ENCODE results near the gene DIS3L2. TPM values are rescaled to one million over a fixed set of nuclear protein-coding genes. Genes with fewer than 3 reads are reported as not detected.
A peak's percentile ranks its signal among the peaks of the same experiment; 100 is the strongest.

DIS3L2 gene
- total RNA-seq, 1 experiment from 2014 or later = 32.6 TPM

DNA sequence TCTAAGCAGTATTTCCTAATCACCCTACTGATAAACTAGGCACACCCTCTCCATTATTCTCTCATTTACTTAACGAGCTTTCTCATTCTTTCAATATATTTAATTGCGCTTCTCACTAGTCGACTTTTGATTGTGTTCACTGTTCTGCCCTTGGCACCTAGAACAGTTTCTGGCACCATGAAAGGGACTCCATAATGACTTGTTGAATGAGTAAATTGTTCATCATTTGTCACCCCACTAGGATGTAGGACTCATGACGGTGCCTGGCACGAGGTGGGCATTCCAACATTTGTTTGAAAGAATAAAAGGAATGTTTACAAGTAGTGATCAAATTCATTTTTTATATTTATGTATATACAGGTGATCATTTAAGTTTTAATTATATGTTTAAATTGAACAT lies 123.7 kb downstream of the DIS3L2 start:
- Mint-ChIP-seq H3K27me3 (ENCODE audit: insufficient read depth, unreplicated experiment) (no peaks in the 10 kb centered on the region), H3K27ac (ENCODE audit: low read depth, unreplicated experiment) (no peak overlapping the region), H3K9me3 (ENCODE audit: unreplicated experiment) (no peaks in the 10 kb centered on the region), H3K4me3 (ENCODE audit: unreplicated experiment) (no peak overlapping the region), H3K36me3 (ENCODE audit: insufficient read depth, unreplicated experiment) (peaks cover 7% of the 10 kb centered on the region), H3K4me1 (ENCODE audit: insufficient read depth, unreplicated experiment) (peaks cover 6% of the 10 kb centered on the region)
- ChIA-PET CTCF (interaction anchor here (0.6 kb wide), 3 partner anchors 41 to 188 kb away, joined by 3 read pairs; no protein-coding TSS in a partner anchor), POLR2A (interaction anchor here (0.8 to 1.2 kb wide), 2 partner anchors 9 to 16 kb away, joined by 3 read pairs; no protein-coding TSS in a partner anchor)
- intact Hi-C loops (cut with micrococcal nuclease) = no loop called here
- no peak for DNase-seq (ENCODE audit: unreplicated experiment)
- no TSS peak for BruUV-seq (replicated peaks)
- TF ChIP-seq, protein P1, sequence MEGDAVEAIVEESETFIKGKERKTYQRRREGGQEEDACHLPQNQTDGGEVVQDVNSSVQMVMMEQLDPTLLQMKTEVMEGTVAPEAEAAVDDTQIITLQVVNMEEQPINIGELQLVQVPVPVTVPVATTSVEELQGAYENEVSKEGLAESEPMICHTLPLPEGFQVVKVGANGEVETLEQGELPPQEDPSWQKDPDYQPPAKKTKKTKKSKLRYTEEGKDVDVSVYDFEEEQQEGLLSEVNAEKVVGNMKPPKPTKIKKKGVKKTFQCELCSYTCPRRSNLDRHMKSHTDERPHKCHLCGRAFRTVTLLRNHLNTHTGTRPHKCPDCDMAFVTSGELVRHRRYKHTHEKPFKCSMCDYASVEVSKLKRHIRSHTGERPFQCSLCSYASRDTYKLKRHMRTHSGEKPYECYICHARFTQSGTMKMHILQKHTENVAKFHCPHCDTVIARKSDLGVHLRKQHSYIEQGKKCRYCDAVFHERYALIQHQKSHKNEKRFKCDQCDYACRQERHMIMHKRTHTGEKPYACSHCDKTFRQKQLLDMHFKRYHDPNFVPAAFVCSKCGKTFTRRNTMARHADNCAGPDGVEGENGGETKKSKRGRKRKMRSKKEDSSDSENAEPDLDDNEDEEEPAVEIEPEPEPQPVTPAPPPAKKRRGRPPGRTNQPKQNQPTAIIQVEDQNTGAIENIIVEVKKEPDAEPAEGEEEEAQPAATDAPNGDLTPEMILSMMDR (IDR thresholded peaks at IDR 0.05; ENCODE audit: unreplicated experiment) = no peak

DNA sequence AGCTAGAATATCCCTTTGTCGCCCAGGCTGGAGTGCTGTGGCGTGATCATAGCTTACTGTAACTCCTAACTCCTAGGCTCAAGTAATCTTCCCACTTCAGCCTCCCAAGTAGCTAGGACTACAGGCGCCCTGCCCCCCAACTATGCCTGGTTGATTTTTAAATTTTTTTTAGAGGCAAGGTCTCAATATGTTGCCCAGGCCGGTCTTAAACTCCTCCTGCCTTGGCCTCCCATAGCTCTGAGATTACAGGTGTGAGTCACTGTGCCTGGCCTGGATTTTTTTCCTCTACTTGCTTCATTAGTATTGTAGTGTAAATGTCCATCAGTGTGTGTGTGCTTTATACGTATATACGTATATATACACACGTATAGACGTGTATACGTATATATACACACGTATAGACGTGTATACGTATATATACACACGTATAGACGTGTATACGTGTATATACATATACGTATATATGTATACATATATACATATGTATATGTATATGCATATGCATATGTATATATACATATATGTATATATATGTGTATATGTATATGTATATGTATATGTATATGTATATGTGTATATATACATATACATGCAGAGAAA lies 124.4 kb downstream of the DIS3L2 start:
- Mint-ChIP-seq H3K4me3 (ENCODE audit: unreplicated experiment) (no peak overlapping the region), H3K36me3 (ENCODE audit: insufficient read depth, unreplicated experiment) (peaks cover 7% of the 10 kb centered on the region), H3K27ac (ENCODE audit: low read depth, unreplicated experiment) (no peak overlapping the region), H3K27me3 (ENCODE audit: insufficient read depth, unreplicated experiment) (no peaks in the 10 kb centered on the region), H3K9me3 (ENCODE audit: unreplicated experiment) (no peaks in the 10 kb centered on the region), H3K4me1 (ENCODE audit: insufficient read depth, unreplicated experiment) (peaks cover 6% of the 10 kb centered on the region)
- ChIA-PET CTCF (interaction anchor here (0.6 kb wide), 1 partner anchor 189 kb away, joined by 3 read pairs; no protein-coding TSS in a partner anchor), POLR2A (interaction anchor here (0.8 to 1.2 kb wide), 2 partner anchors 8 to 17 kb away, joined by 3 read pairs; no protein-coding TSS in a partner anchor)
- DNase-seq (ENCODE audit: unreplicated experiment) = peak; percentile 10
- TF ChIP-seq, protein P1 (IDR thresholded peaks at IDR 0.05; ENCODE audit: unreplicated experiment) = no peak
- intact Hi-C loops (cut with micrococcal nuclease) = no loop called here
- no TSS peak for BruUV-seq (replicated peaks)

DNA sequence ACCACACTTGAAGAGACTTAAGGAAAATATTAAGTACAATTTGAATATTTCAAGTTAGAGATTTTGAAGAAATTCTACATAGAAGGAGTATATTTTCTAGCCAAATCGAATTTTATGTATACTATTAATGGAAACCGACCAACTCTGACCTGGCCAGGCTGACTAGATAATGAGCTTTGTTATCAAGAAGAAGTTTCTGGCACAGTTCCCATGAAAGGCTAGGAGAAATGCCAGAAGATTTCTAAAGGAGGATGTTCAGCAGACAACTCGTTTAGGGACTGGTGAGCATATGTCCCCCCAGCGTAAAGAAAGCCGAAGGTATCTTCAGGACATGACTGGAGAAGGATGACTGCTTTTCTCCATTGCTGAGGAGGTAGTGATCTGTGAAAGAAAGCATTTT lies 127.3 kb downstream of the DIS3L2 start:
- no peak for DNase-seq (ENCODE audit: unreplicated experiment)

DNA sequence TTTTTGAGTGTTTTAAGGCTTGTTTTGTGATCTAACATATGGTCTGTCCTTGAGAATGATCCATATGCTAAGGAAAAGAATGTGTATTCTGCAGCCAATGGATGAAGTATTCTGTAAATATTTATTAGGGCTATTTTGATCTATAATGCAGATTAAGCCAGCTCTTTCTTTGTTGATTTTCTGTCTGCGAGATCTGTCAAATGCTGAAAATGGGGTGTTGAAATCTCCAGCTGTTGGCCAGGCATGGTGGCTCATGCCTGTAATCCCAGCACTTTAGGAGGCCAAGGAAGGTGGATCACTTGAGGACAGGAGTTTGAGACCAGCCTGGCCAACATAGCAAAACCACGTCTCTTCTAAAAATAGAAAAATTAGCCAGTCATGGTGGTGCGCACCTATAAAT lies 132.7 kb downstream of the DIS3L2 start:
- Mint-ChIP-seq H3K27ac (ENCODE audit: low read depth, unreplicated experiment) (no peak overlapping the region), H3K4me1 (ENCODE audit: insufficient read depth, unreplicated experiment) (no peaks in the 10 kb centered on the region), H3K9me3 (ENCODE audit: unreplicated experiment) (peaks cover 8% of the 10 kb centered on the region), H3K27me3 (ENCODE audit: insufficient read depth, unreplicated experiment) (no peaks in the 10 kb centered on the region), H3K4me3 (ENCODE audit: unreplicated experiment) (no peak overlapping the region), H3K36me3 (ENCODE audit: insufficient read depth, unreplicated experiment) (peaks cover 6% of the 10 kb centered on the region)
- POLR2A ChIA-PET = interaction anchor here (0.9 kb wide), 1 partner anchor 9 kb away, joined by 3 read pairs; no protein-coding TSS in a partner anchor
- no TSS peak for BruUV-seq (replicated peaks)
- intact Hi-C loops (cut with micrococcal nuclease) = no loop called here
- no peak for DNase-seq (ENCODE audit: unreplicated experiment)
- CTCF ChIA-PET = no interaction called here
- TF ChIP-seq, protein P1 (IDR thresholded peaks at IDR 0.05; ENCODE audit: unreplicated experiment) = no peak

More for the DNA sequence above, 127.3 kb downstream of the DIS3L2 start:
- peaks cover 6% of the 10 kb centered on the region for H3K4me1 Mint-ChIP-seq (ENCODE audit: insufficient read depth, unreplicated experiment)
- peaks cover 13% of the 10 kb centered on the region for H3K36me3 Mint-ChIP-seq (ENCODE audit: insufficient read depth, unreplicated experiment)
- H3K27ac Mint-ChIP-seq (ENCODE audit: low read depth, unreplicated experiment) = no peak overlapping the region
- H3K9me3 Mint-ChIP-seq (ENCODE audit: unreplicated experiment) = no peaks in the 10 kb centered on the region
- BruUV-seq (replicated peaks) = no TSS peak
- ChIA-PET CTCF (no interaction called here), POLR2A (interaction anchor here (0.6 kb wide), 1 partner anchor 33 kb away, joined by 4 read pairs; no protein-coding TSS in a partner anchor)
- intact Hi-C loops (cut with micrococcal nuclease) = no loop called here
- H3K27me3 Mint-ChIP-seq (ENCODE audit: insufficient read depth, unreplicated experiment) = no peaks in the 10 kb centered on the region
- TF ChIP-seq, protein P1 (IDR thresholded peaks at IDR 0.05; ENCODE audit: unreplicated experiment) = no peak
- no peak overlapping the region for H3K4me3 Mint-ChIP-seq (ENCODE audit: unreplicated experiment)
